CD4-positive, alpha-beta T cell treated with Interferon gamma for 1 hour (primary cell): Measurements from ENCODE around the gene PPP1R2B.

Source experiments
- DNase-seq: peaks from one replicate; pipeline ENCODE4 v3.0.0-alpha.2; 2020

Gene PPP1R2B

DNA sequence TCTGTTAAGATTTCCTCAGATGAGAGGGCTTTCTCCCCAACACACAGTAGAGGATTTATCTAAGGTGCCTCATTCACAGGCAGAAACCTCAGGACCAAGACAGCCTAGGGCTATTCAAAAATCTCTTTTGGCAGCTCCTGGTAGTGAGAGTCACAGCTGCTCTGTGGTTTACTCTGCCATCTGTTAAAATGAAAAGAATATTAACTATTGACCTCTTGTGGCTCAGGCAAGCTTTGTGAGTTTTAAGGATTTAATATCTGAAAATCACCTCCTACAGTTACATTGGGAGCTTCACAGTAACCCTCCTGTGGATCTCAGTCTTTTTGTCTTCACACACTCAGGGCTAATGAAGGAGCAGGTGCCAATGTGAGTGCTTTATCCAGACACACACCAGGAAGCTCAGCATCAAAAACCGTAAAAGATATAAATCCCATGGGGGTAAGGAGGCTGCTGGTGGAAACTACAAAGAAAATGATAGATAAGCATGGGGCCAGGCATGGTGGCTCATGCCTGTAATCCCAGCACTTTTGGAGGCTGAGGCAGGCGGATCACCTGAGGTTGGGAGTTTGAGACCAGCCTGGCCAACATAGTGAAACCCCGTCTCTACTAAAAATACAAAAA, 29.7 kb downstream of the PPP1R2B start:
- DNase-seq = no peak

DNA sequence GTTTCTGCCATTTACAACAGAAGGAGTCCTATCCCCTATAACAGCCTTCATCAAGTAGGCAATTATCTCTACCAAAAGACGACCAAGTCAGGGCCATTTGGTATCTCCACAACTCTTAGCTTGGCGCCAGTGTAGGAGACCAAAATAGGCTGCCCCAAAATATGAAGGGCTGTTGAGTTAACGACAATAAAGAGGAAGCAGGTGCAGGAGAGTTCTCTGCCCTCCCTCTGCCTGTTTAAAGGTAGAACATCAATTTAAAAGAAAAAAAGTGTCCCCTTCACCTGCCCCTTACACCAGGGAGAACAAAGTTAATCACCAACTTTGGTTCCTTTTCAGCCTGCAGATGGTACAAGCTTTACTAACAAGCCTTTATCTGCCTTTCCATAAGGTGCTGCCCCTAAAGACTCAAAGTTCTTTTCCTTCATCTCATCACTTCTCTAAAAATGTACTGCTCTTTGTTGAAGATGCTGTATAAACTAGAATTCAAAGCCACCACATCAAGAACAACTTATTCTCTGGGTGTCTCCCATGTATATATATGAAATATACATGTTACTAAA, 33.3 kb downstream of the PPP1R2B start:
- DNase-seq = no peak

DNA sequence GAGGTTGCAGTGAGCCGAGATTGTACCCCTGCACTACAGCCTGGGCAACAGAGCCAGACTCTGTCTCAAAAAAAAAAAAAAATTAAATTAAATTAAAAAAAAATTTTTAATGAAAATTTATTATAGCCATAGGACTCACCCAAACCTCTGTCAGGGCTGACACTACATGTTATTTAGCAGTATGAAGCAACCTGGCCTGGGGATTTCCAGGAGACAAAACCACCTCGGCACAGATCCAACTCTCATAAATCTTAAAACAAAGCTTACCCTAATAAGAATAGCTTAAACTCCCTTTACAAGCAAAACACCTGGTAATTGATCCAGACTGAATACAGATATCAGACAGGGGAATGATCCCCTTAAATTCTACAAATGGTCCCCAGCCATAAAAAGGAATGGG, 38.4 kb downstream of the PPP1R2B start:
- DNase-seq = no peak

DNA sequence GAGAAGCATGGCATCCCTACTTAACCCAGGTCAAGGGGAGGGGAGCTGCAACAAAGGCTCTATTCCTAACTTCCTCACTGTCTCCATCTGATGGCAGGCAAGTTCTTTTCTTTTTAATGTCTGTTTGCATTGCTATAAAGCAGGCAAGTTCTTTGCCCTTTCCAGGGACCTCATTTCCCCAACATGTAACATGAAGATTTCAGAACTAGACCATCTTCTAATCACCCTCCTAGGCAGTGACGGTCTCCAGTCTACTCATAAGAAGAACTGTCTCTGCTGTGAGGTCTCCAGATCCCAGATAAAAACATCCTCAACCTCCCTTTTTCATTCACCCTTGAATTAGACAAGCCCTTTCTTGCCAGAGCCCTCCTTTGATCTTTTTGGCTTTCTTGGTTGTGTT, 42.1 kb downstream of the PPP1R2B start:
- no peak for DNase-seq

DNA sequence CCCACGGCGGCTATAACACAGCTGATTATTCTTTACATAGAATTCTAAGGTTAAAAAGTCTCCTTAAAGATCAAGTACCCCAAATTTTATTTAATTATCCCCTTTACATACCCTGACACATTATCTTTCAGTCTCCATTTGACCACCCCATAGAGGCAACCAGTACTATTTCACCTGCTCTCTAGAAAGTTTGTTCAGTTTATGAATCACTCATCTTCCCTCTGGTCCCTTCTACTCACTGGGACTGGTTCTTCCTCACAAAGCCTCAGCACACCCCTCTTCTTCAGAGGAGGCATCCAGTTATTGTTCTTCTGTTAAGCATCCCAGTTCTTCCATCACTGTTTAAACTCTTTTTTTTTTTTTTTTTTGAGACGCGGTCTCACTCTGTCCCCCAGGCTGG, 42.8 kb downstream of the PPP1R2B start:
- DNase-seq = no peak

DNA sequence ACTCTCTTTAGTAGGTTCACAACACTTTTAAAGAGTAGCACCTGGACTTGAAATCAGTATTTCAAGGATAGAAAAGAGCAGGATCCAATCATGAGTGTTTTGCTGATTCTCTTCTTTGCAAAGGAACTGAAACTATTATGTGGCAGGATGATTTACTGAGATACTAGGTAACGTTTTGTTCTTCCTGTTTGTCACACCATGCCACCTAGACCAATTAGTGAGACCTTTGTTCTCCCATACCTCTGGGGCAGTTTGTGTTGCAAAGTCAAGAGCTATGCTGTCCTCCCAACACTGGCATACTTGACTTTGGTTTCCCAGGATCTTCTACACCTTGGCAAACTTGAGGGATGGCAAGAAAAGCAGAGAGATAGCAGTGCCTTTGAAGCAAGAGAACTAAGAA, 43.4 kb downstream of the PPP1R2B start:
- no peak for DNase-seq

DNA sequence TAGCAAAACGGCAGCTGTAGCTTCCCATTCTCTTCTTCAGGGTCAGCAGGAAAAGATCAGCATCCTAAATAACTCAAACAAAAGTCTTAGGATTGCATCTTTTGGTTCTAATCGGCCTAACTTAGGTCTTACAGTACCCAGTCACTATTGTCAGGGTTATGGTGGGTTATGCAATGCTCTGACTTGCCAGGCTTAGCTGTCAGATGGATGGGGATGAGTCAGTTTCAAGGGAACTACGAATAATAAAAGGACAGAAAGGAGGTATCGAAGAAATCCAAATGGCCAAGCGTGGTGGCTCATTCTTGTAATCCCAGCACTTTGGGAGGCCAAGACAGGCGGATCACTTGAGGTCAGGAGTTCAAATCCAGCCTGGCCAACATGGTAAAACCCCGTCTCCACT, 46.5 kb downstream of the PPP1R2B start:
- DNase-seq = no peak
